Fibroblast of lung (primary cell): ENCODE data around the gene MAPKAP1. TPM values are rescaled to one million over a fixed set of nuclear protein-coding genes. Genes with fewer than 3 reads are reported as not detected.
A peak's percentile ranks its signal among the peaks of the same experiment; 100 is the strongest.

ENCODE experiments used
- DNase-seq, 2 donors: peaks; one replicate each; pipeline versions ENCODE4 v3.0.0 to v3.0.0-alpha.2; 2010; ENCODE audit warnings: low read depth in 2 of 2
- H2AFZ ChIP-seq: 2 replicates; pipeline ENCODE4 v1.5.1; 2012; ENCODE audit warnings: low read length, control low read depth, inconsistent platforms
- H3K27ac ChIP-seq: 2 replicates; pipeline ENCODE4 v1.5.1; 2011; ENCODE audit warnings: low read length, control low read depth; ENCODE audit not compliant: insufficient read depth
- H3K27me3 ChIP-seq: 2 replicates; pipeline ENCODE4 v1.5.1; 2011; ENCODE audit warnings: mild to moderate bottlenecking, low read length; ENCODE audit not compliant: control insufficient read depth, insufficient read depth
- H3K36me3 ChIP-seq: 2 replicates; pipeline ENCODE4 v1.5.1; 2011; ENCODE audit warnings: low read length; ENCODE audit not compliant: control insufficient read depth, insufficient read depth
- H3K4me1 ChIP-seq: 2 replicates; pipeline ENCODE4 v1.5.1; 2011; ENCODE audit warnings: low read length; ENCODE audit not compliant: control insufficient read depth, insufficient read depth; ENCODE audit errors: extremely low read depth
- H3K4me2 ChIP-seq: 2 replicates; pipeline ENCODE4 v1.5.1; 2011; ENCODE audit warnings: low read length, control low read depth; ENCODE audit not compliant: insufficient read depth; ENCODE audit errors: extremely low read depth
- H3K4me3 ChIP-seq, 4 experiments: fragments of 200-600 bp in 1 of 4; sonication (generic) in 1 of 4; replicated peaks in 1 of 4; 2 replicates each; pipeline ENCODE4 v1.5.1; 2011 to 2016; ENCODE audit warnings: low read length in 4 of 4, low read depth in 3 of 4, mild to moderate bottlenecking in 3 of 4, control low read depth in 2 of 4, inconsistent platforms in 1 of 4, mixed read lengths in 1 of 4; ENCODE audit not compliant: insufficient read depth in 1 of 4; ENCODE audit errors: control extremely low read depth in 1 of 4
- H3K79me2 ChIP-seq: 2 replicates; pipeline ENCODE4 v1.5.1; 2012; ENCODE audit warnings: mild to moderate bottlenecking, low read length, inconsistent platforms; ENCODE audit not compliant: control insufficient read depth, insufficient read depth
- H3K9ac ChIP-seq: 2 replicates; pipeline ENCODE4 v1.5.1; 2011; ENCODE audit warnings: mild to moderate bottlenecking, low read length, control low read depth; ENCODE audit not compliant: insufficient read depth
- H3K9me3 ChIP-seq: 2 replicates; pipeline ENCODE4 v1.5.1; 2012; ENCODE audit warnings: low read depth, low read length; ENCODE audit not compliant: control insufficient read depth, insufficient read depth
- H4K20me1 ChIP-seq: 2 replicates; pipeline ENCODE4 v1.5.1; 2011; ENCODE audit warnings: low read length; ENCODE audit not compliant: control insufficient read depth, insufficient read depth; ENCODE audit errors: extremely low read depth
- EZH2 ChIP-seq: IDR thresholded peaks from 2 replicates; pipeline ENCODE4 v1.5.1; 2012; ENCODE audit warnings: low read length, control low read depth, mild to moderate bottlenecking; ENCODE audit errors: missing control alignments
- polyA plus RNA-seq, 2 donors: library from polyadenylated mRNA; depleted of rRNA in 1 of 2; stranded (reverse) in 1 of 2; unstranded in 1 of 2; fragments of >200 nt; gene quantifications; 2 replicates each; pipeline ENCODE4 v1.2.1, GENCODE V29; 2011 to 2012; ENCODE audit warnings: missing spikeins in 1 of 2
- total RNA-seq: library from RNA; depleted of rRNA; stranded (reverse); fragments of >200 nt; gene quantifications from 2 replicates; pipeline ENCODE4 v1.2.1, GENCODE V29; 2014
- TF ChIP-seq, protein P1 (sequence below), 2 donors: IDR thresholded peaks in 1 of 2; conservative IDR thresholded peaks in 1 of 2; 1 replicate in 1 of 2; 2 replicates in 1 of 2; pipeline ENCODE4 v1.5.1; 2011 to 2012; ENCODE audit warnings: low read length in 2 of 2, control low read depth in 1 of 2, inconsistent platforms in 1 of 2, low read depth in 1 of 2, mild to moderate bottlenecking in 1 of 2

Gene MAPKAP1
- total and polyA plus RNA-seq, 2 donors (not counting 1 experiment from before 2014, with no cell fraction given): 63.7 to 127 TPM

DNA sequence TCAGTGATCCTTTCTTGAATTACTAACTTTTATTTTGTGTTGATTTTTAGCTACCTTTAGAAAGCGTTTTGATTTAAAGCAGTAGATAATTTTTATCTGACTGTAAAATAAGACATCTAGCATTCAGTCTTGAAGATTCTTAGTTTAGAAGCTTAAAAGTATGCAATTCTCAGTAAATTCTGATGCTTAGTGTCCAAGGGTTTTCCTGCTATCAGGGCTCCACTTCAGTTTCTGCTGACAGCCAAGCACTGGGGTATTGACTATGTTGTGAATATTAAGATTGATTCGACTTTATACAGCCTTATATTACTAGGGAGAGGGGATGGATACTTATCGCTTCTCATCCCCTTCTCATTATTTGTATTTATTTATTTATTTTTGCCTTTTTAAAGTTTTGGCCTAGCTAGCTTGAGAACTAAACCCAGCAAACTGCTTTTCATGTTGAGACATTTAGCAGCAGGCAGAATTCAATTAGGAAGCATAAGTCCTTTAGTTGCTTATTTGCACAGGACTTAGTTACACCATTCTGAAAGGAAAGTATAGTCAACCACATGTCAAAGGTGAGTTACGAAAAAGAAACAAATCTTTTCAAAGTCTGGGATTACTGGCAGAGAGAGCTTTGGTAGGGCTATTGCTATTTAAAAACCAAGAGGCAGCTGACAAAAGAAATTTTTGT lies 43.1 kb upstream of the MAPKAP1 start:
- no peaks in the 10 kb centered on the region for H3K27me3 ChIP-seq
- no peaks in the 10 kb centered on the region for H4K20me1 ChIP-seq
- TF ChIP-seq EZH2: no peak
- TF ChIP-seq, protein P1, sequence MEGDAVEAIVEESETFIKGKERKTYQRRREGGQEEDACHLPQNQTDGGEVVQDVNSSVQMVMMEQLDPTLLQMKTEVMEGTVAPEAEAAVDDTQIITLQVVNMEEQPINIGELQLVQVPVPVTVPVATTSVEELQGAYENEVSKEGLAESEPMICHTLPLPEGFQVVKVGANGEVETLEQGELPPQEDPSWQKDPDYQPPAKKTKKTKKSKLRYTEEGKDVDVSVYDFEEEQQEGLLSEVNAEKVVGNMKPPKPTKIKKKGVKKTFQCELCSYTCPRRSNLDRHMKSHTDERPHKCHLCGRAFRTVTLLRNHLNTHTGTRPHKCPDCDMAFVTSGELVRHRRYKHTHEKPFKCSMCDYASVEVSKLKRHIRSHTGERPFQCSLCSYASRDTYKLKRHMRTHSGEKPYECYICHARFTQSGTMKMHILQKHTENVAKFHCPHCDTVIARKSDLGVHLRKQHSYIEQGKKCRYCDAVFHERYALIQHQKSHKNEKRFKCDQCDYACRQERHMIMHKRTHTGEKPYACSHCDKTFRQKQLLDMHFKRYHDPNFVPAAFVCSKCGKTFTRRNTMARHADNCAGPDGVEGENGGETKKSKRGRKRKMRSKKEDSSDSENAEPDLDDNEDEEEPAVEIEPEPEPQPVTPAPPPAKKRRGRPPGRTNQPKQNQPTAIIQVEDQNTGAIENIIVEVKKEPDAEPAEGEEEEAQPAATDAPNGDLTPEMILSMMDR (conservative IDR thresholded peaks at IDR 0.05 in 1 of 2, IDR thresholded peaks at IDR 0.05 in 1 of 2; ENCODE audit: low read depth in 1 of 2, low read length in 2 of 2): no peak
- peak overlapping the region; percentile 84 to 96 (median 90) for H3K4me3 ChIP-seq
- peak overlapping the region; percentile 8 for H3K27ac ChIP-seq
- peaks cover 13% of the 10 kb centered on the region for H3K4me1 ChIP-seq
- no peaks in the 10 kb centered on the region for H3K36me3 ChIP-seq
- H3K9me3 ChIP-seq: no peaks in the 10 kb centered on the region
- peak; percentile 57 to 66 for DNase-seq
- peaks cover 75% of the 10 kb centered on the region for H3K79me2 ChIP-seq
- H3K9ac ChIP-seq: no peak overlapping the region
- peak overlapping the region; percentile 74 for H3K4me2 ChIP-seq
- no peak overlapping the region for H2AFZ ChIP-seq

DNA sequence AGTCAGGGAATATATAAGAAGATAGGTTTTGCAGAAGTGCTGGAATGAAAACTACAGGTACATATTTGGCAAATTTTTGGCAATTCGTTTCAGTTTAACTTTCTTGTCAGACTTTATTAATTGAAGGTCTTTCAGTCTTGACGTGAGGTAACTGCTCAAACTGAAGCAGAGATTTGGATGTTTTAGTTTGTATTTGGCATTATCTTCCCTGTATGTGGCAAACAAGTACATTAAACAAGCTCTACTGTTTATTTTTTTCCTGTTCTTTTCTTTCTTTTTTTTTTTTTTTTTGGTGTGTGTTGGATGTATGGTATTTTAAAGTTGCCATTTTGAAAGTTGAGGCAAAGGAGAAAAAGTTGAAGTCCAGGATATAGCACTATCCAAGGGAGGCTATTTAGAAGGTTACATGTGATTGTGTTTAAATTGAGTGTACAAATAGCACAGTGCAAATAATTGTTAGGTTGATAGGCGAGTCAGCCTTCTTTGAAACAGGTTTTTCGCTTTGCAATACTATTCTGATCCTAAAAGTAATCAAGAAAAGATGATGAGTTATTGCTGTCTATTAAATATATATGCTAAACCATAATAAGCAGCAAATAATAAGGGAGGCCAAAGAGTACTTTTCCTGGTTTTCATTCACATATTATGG lies 42.4 kb upstream of the MAPKAP1 start:
- Histone ChIP-seq H3K9ac (no peak overlapping the region), H3K36me3 (no peaks in the 10 kb centered on the region), H3K4me2 (peak overlapping the region; percentile 74), H3K27me3 (no peaks in the 10 kb centered on the region), H2AFZ (no peak overlapping the region), H3K9me3 (no peaks in the 10 kb centered on the region), H3K79me2 (peaks cover 69% of the 10 kb centered on the region), H3K4me3 (peak overlapping the region; percentile 84 to 96 (median 90)), H3K4me1 (peaks cover 12% of the 10 kb centered on the region), H4K20me1 (no peaks in the 10 kb centered on the region), H3K27ac (no peak overlapping the region)
- TF ChIP-seq, protein P1 (conservative IDR thresholded peaks at IDR 0.05 in 1 of 2, IDR thresholded peaks at IDR 0.05 in 1 of 2; ENCODE audit: low read depth in 1 of 2, low read length in 2 of 2): no peak
- no peak for TF ChIP-seq EZH2
- DNase-seq: no peak

DNA sequence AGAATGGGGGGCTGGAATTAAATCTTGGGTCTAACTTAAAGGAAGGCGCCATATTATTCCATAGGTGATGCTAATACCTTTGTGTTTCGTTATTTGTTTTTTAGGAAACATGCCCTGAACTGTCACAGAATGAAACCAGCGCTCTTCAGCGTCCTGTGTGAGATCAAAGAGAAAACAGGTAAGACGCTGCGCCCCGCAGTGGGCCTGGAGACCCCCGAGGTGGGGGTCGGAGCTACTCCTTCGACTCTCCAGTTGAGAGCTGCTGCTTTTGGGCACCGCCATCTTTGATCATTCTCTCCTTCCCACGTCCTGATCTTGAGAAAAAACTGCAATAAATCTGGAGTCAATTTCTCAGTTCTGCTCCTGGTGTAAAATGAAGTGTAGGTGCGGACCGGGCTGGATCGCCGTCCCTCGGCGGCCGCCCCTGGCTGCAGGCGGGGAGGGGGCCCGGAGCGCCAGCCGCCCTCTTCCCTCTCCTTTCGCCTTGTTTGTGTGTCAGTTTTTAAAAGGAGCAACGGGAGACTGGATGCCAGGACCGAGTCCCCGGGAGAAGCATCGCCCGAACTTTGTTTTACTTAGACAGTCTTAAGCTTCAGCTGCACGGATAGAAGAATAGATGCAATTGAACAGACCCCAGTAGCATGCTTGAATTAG lies 41.6 kb upstream of the MAPKAP1 start:
- Histone ChIP-seq H2AFZ (peak overlapping the region; percentile 21), H4K20me1 (no peaks in the 10 kb centered on the region), H3K4me2 (peak overlapping the region; percentile 74), H3K9ac (peak overlapping the region; percentile 76), H3K27me3 (no peaks in the 10 kb centered on the region), H3K9me3 (no peaks in the 10 kb centered on the region), H3K4me3 (peak overlapping the region; percentile 84 to 96 (median 90)), H3K36me3 (no peaks in the 10 kb centered on the region), H3K27ac (peak overlapping the region; percentile 78), H3K4me1 (peaks cover 14% of the 10 kb centered on the region), H3K79me2 (peaks cover 60% of the 10 kb centered on the region)
- TF ChIP-seq, protein P1 (conservative IDR thresholded peaks at IDR 0.05 in 1 of 2, IDR thresholded peaks at IDR 0.05 in 1 of 2; ENCODE audit: low read depth in 1 of 2, low read length in 2 of 2): no peak
- TF ChIP-seq EZH2: no peak
- no peak for DNase-seq
